H1 (cell line): ENCODE results near the gene OR51F2. TPM values are rescaled to one million over a fixed set of nuclear protein-coding genes. Genes with fewer than 3 reads are reported as not detected.

ENCODE experiments used
- CTCF ChIA-PET: fragments of 300-600 bp; sonication (Branson Sonifier 250); formaldehyde crosslinking; loops from one replicate; lab custom pipeline; 2021; ENCODE audit not compliant: partially characterized antibody; lab: Charles Lee
- POLR2A ChIA-PET: fragments of 300-600 bp; sonication (Branson Sonifier 250); formaldehyde crosslinking; loops from one replicate; lab custom pipeline; 2021; ENCODE audit warnings: inconsistent platforms; ENCODE audit not compliant: partially characterized antibody; lab: Charles Lee
- DNase-seq, 2 experiments: peaks; one replicate each; pipeline versions ENCODE4 v3.0.0 to v3.0.0-alpha.2; 2010 to 2022; ENCODE audit warnings: low spot score in 2 of 2, low read depth in 1 of 2, mixed read lengths in 1 of 2
- FAIRE-seq: peaks from 2 replicates; lab custom pipeline; 2011; peaks lifted over from hg19 to GRCh38; lab: Jason Lieb, UNC
- H2AFZ ChIP-seq: 2 replicates; pipeline ENCODE4 v1.8.1; 2012; ENCODE audit warnings: low read length, inconsistent platforms
- H2AK5ac ChIP-seq: 2 replicates; pipeline ENCODE4 v1.6.1; 2013; ENCODE audit warnings: low read depth, low read length
- H2BK120ac ChIP-seq: replicated peaks from 2 replicates; pipeline ENCODE3; 2013; ENCODE audit warnings: low read depth, low read length, inconsistent platforms
- H2BK12ac ChIP-seq: 2 replicates; pipeline ENCODE4 v1.6.1; 2013; ENCODE audit warnings: low read depth, low read length
- H2BK15ac ChIP-seq: 2 replicates; pipeline ENCODE4 v1.6.1; 2013; ENCODE audit warnings: low read length
- H2BK20ac ChIP-seq: 2 replicates; pipeline ENCODE4 v1.6.1; 2013; ENCODE audit warnings: low read length
- H2BK5ac ChIP-seq: 2 replicates; pipeline ENCODE4 v1.6.1; 2013; ENCODE audit warnings: low read depth, low read length
- H3K14ac ChIP-seq: 2 replicates; pipeline ENCODE4 v1.6.1; 2013; ENCODE audit warnings: inconsistent platforms; ENCODE audit not compliant: insufficient read length
- H3K18ac ChIP-seq: 2 replicates; pipeline ENCODE4 v1.6.1; 2013; ENCODE audit warnings: low read length; ENCODE audit errors: extremely low read depth
- H3K23ac ChIP-seq: 2 replicates; pipeline ENCODE4 v1.6.1; 2013; ENCODE audit warnings: inconsistent platforms; ENCODE audit not compliant: insufficient read length
- H3K23me2 ChIP-seq: 2 replicates; pipeline ENCODE4 v1.6.1; 2013; ENCODE audit warnings: low read depth, low read length
- H3K27ac ChIP-seq: 2 replicates; pipeline ENCODE4 v1.6.1; 2011; ENCODE audit warnings: low read depth, low read length, inconsistent platforms
- H3K27me3 ChIP-seq, 4 experiments: replicated peaks in 1 of 4; 1 replicate in 1 of 4; 2 replicates in 3 of 4; pipeline versions ENCODE4 v1.6.1 to v1.8.1; 2011 to 2013; ENCODE audit warnings: low read length in 3 of 4, mild to moderate bottlenecking in 3 of 4, inconsistent platforms in 2 of 4, mixed read lengths in 2 of 4, moderate library complexity in 1 of 4; ENCODE audit not compliant: control insufficient read depth in 3 of 4, insufficient read depth in 3 of 4; ENCODE audit errors: extremely low read depth in 1 of 4
- H3K36me3 ChIP-seq, 4 experiments: 2 replicates each; pipeline versions ENCODE4 v1.6.1 to v1.8.1; 2011 to 2013; ENCODE audit warnings: mild to moderate bottlenecking in 4 of 4, low read length in 3 of 4, moderate library complexity in 2 of 4, control low read depth in 1 of 4, inconsistent platforms in 1 of 4; ENCODE audit not compliant: insufficient read depth in 4 of 4, control insufficient read depth in 2 of 4
- H3K4ac ChIP-seq: replicated peaks from 2 replicates; pipeline ENCODE3; 2013; ENCODE audit warnings: low read length, low read depth, mixed read lengths, inconsistent platforms; ENCODE audit not compliant: insufficient read length
- H3K4me1 ChIP-seq, 4 experiments: replicated peaks in 1 of 4; 1 replicate in 1 of 4; 2 replicates in 3 of 4; pipeline versions ENCODE4 v1.6.1 to v1.8.1; 2011 to 2013; ENCODE audit warnings: low read length in 3 of 4, inconsistent platforms in 2 of 4, mixed read lengths in 1 of 4; ENCODE audit not compliant: insufficient read depth in 4 of 4, control insufficient read depth in 3 of 4
- H3K4me2 ChIP-seq, 2 experiments: 2 replicates each; pipeline versions ENCODE4 v1.6.1 to v1.8.1; 2011 to 2013; ENCODE audit warnings: low read depth in 2 of 2, low read length in 2 of 2, control low read depth in 1 of 2, inconsistent platforms in 1 of 2, mild to moderate bottlenecking in 1 of 2; ENCODE audit not compliant: insufficient read depth in 1 of 2
- H3K4me3 ChIP-seq, 4 experiments: fragments of 200-600, 300-600 bp in 1 of 4; sonication (generic), shearing (Covaris generic), sonication (Bioruptor Twin) in 1 of 4; 2 replicates each; pipeline versions ENCODE4 v1.5.1 to v1.8.1; 2011 to 2016; ENCODE audit warnings: low read length in 4 of 4, low read depth in 3 of 4, control low read depth in 2 of 4, inconsistent platforms in 2 of 4, mild to moderate bottlenecking in 2 of 4, mixed read lengths in 1 of 4, moderate library complexity in 1 of 4; ENCODE audit not compliant: insufficient read depth in 2 of 4; ENCODE audit errors: extremely low read depth in 1 of 4
- H3K56ac ChIP-seq: replicated peaks from 2 replicates; pipeline ENCODE3; 2013; ENCODE audit warnings: low read depth, mild to moderate bottlenecking, mixed read lengths, low read length, inconsistent platforms; ENCODE audit not compliant: insufficient read length
- H3K79me1 ChIP-seq: 2 replicates; pipeline ENCODE4 v1.6.1; 2013; ENCODE audit warnings: low read depth, low read length, control low read depth
- H3K79me2 ChIP-seq, 2 experiments: 2 replicates each; pipeline versions ENCODE4 v1.6.1 to v1.8.1; 2012 to 2013; ENCODE audit warnings: low read length in 2 of 2, mild to moderate bottlenecking in 2 of 2, inconsistent platforms in 1 of 2; ENCODE audit not compliant: insufficient read depth in 2 of 2, control insufficient read depth in 1 of 2
- H3K9ac ChIP-seq, 4 experiments: replicated peaks in 1 of 4; 1 replicate in 1 of 4; 2 replicates in 3 of 4; pipeline versions ENCODE4 v1.6.1 to v1.8.1; 2011 to 2013; ENCODE audit warnings: low read depth in 3 of 4, low read length in 3 of 4, control low read depth in 2 of 4, mild to moderate bottlenecking in 2 of 4, moderate library complexity in 2 of 4, inconsistent platforms in 1 of 4; ENCODE audit errors: extremely low read depth in 1 of 4
- H3K9me3 ChIP-seq, 2 experiments: 2 replicates each; pipeline versions ENCODE4 v1.6.1 to v1.8.1; 2012 to 2013; ENCODE audit warnings: mild to moderate bottlenecking in 2 of 2, moderate library complexity in 2 of 2, control low read depth in 1 of 2, inconsistent platforms in 1 of 2, low read depth in 1 of 2, low read length in 1 of 2, mixed read lengths in 1 of 2; ENCODE audit not compliant: insufficient read depth in 2 of 2
- H4K20me1 ChIP-seq, 2 experiments: replicated peaks in 1 of 2; 2 replicates each; pipeline versions ENCODE3 to v1.8.1; 2011 to 2013; ENCODE audit warnings: inconsistent platforms in 2 of 2, low read length in 2 of 2, mild to moderate bottlenecking in 1 of 2; ENCODE audit not compliant: insufficient read depth in 2 of 2, control insufficient read depth in 1 of 2
- H4K5ac ChIP-seq: 2 replicates; pipeline ENCODE4 v1.6.1; 2013; ENCODE audit warnings: low read length, low read depth, mixed read lengths, inconsistent platforms; ENCODE audit not compliant: insufficient read length
- H4K8ac ChIP-seq: 2 replicates; pipeline ENCODE4 v1.8.0; 2013; ENCODE audit warnings: mild to moderate bottlenecking, moderate library complexity, low read length, inconsistent platforms; ENCODE audit not compliant: insufficient read depth; ENCODE audit errors: extremely low read depth
- H4K91ac ChIP-seq: replicated peaks from 2 replicates; pipeline ENCODE3; 2013; ENCODE audit warnings: low read length, mixed read lengths, inconsistent platforms; ENCODE audit not compliant: insufficient read length
- ASH2L ChIP-seq: fragments of 200-600, 300-600 bp; sonication (generic); IDR thresholded peaks from one replicate; pipeline ENCODE4 v1.7.1; 2017; ENCODE audit warnings: low read length
- CBX8 ChIP-seq: fragments of 300-800, 300-1000 bp; sonication (generic); IDR thresholded peaks from 2 replicates; pipeline ENCODE4 v1.7.1; 2016; ENCODE audit warnings: low read depth, low read length, borderline replicate concordance
- FOSL1 ChIP-seq: IDR thresholded peaks from 2 replicates; pipeline ENCODE4 v1.6.1; 2011; ENCODE audit warnings: mild to moderate bottlenecking, low read depth, low read length, moderate library complexity; ENCODE audit not compliant: insufficient read depth
- HDAC2 ChIP-seq, 2 experiments: fragments of 300-600 bp in 1 of 2; sonication (generic) in 1 of 2; IDR thresholded peaks; 2 replicates each; pipeline ENCODE4 v1.6.1; 2011 to 2012; ENCODE audit warnings: low read depth in 2 of 2, low read length in 2 of 2, mild to moderate bottlenecking in 2 of 2, moderate library complexity in 2 of 2, borderline replicate concordance in 1 of 2, inconsistent platforms in 1 of 2
- JUND ChIP-seq: IDR thresholded peaks from 2 replicates; pipeline ENCODE4 v1.6.1; 2011; ENCODE audit warnings: mild to moderate bottlenecking, improper control_type of control experiment, low read length
- PHF8 ChIP-seq: fragments of 200-600 bp; sonication (generic); conservative IDR thresholded peaks from 2 replicates; pipeline ENCODE4 v1.7.1; 2012; ENCODE audit warnings: low read depth, mild to moderate bottlenecking, inconsistent platforms, low read length, moderate library complexity
- RAD21 ChIP-seq, 2 experiments: IDR thresholded peaks in 1 of 2; conservative IDR thresholded peaks in 1 of 2; 2 replicates each; pipeline ENCODE4 v1.6.1; 2011; ENCODE audit warnings: low read depth in 2 of 2, low read length in 2 of 2, improper control_type of control experiment in 1 of 2, inconsistent platforms in 1 of 2, mild to moderate bottlenecking in 1 of 2, moderate library complexity in 1 of 2
- SAP30 ChIP-seq: fragments of 300-600 bp; sonication (generic); IDR thresholded peaks from 2 replicates; pipeline ENCODE4 v1.7.1; 2012; ENCODE audit warnings: low read length, moderate library complexity, mild to moderate bottlenecking, inconsistent platforms; ENCODE audit not compliant: insufficient read depth, insufficient replicate concordance
- SP1 ChIP-seq: IDR thresholded peaks from 2 replicates; pipeline ENCODE4 v1.6.1; 2011; ENCODE audit warnings: low read depth, low read length
- SP2 ChIP-seq: IDR thresholded peaks from 2 replicates; pipeline ENCODE4 v1.6.1; 2012; ENCODE audit warnings: mild to moderate bottlenecking, low read length, inconsistent platforms
- YY1 ChIP-seq: IDR thresholded peaks from 2 replicates; pipeline ENCODE4 v1.6.1; 2011; ENCODE audit warnings: low read depth, mild to moderate bottlenecking, low read length
- WGBS, 2 experiments: shearing (Covaris generic) in 1 of 2; methylation state at CpG; one replicate each; pipeline versions ENCODE4 v1.1.6 to v1.1.7; 2013 to 2015; ENCODE audit warnings: low lambda C conversion rate in 2 of 2, mixed read lengths in 2 of 2, inconsistent platforms in 1 of 2, low coverage in 1 of 2, missing lambda C conversion rate in 1 of 2; ENCODE audit not compliant: insufficient replicate concordance in 2 of 2, insufficient coverage in 1 of 2, insufficient read length in 1 of 2; ENCODE audit errors: extremely low coverage in 1 of 2, missing lambda C conversion rate in 1 of 2; 5-methylcytosine and 5-hydroxymethylcytosine counted together
- polyA plus RNA-seq, 7 experiments: library from polyadenylated mRNA; depleted of rRNA in 3 of 7; stranded (reverse) in 5 of 7; unstranded in 2 of 7; fragments of >200 nt in 5 of 7; fragments of 200-250 nt in 2 of 7; gene quantifications; 1 replicate in 5 of 7; 2 replicates in 1 of 7; 4 replicates in 1 of 7; pipeline versions ENCODE4 v1.2.1 to v1.2.3, GENCODE V29; 2011 to 2013; ENCODE audit warnings: missing spikeins in 2 of 7, mixed read lengths in 2 of 7
- total RNA-seq: library from RNA; stranded (reverse); fragmentation: NEBNext Ultra II Directional; extraction: Animal tissue kit (Norgen Biotek cat#: 25700); gene quantifications from 2 replicates; pipeline ENCODE4 v1.2.1, GENCODE V29; 2021
- TF ChIP-seq, protein P1 (sequence below): IDR thresholded peaks from 2 replicates; pipeline ENCODE4 v1.6.1; 2012; ENCODE audit warnings: low read length, inconsistent platforms

The OR51F2 gene
- total and polyA plus RNA-seq, 2 of the 8 experiments (the other 6 are each of a cell fraction or from before 2014, with no cell fraction given), result 0.15 TPM; not detected in 1

DNA sequence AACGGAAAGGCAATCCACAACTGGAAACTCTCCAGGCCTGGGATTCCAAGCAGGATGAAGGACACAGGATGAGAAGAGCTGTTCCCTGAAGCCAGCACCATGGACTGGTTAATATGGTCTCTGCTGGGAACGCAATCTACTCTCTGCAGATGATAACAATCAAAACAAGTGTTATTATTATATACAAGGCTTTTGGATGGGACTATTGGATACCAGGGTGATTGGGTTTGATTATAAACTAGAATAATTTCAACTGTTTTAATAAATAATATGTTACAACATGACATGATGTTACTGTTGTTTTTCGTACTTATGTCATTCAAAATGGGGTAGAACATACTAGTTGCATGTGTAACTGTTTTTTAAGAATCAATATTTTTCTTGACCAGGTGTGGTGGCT, 16.8 kb upstream of the OR51F2 start, which contains the start of gene OR52R1:
TSS of gene OR52R1 (minus strand) at position 101 of the 400 bp plus-strand sequence. CDS start at position 101, 0 bp downstream.
- no peak within 1 kb of the TSS for H3K4me2 ChIP-seq
- H4K5ac ChIP-seq, result no peak within 1 kb of the TSS
- H4K20me1 ChIP-seq, result no peaks in the 10 kb centered on the region
- DNase-seq, result no peak
- H2BK12ac ChIP-seq, result no peak within 1 kb of the TSS
- no peak within 1 kb of the TSS for H2BK120ac ChIP-seq
- no peak within 1 kb of the TSS for H3K18ac ChIP-seq
- no peak for FAIRE-seq
- H4K8ac ChIP-seq, result no peak within 1 kb of the TSS
- no peak within 1 kb of the TSS for H3K27ac ChIP-seq
- H3K36me3 ChIP-seq, result no peaks in the 10 kb centered on the region
- WGBS, 2 experiments, result 95% methylated on average over 3 of the region's 3 CpGs; no CpG with 5 or more reads in 1 of the 2 experiments
- H3K79me1 ChIP-seq, result no peaks in the 10 kb centered on the region
- H3K79me2 ChIP-seq, result no peaks in the 10 kb centered on the region
- no peak within 1 kb of the TSS for H3K23ac ChIP-seq
- CTCF ChIA-PET, result no interaction called here
- H3K56ac ChIP-seq, result no peak within 1 kb of the TSS
- 0 out of 4 replicates have a peak, but pooled peaks cover 0 to 6% of the 10 kb centered on the region in 2 experiments for H3K9me3 ChIP-seq
- H3K4me1 ChIP-seq, result no peaks in the 10 kb centered on the region
- no peak within 1 kb of the TSS for H2BK15ac ChIP-seq
- no peak within 1 kb of the TSS for H3K4ac ChIP-seq
- H4K91ac ChIP-seq, result no peak within 1 kb of the TSS
- H3K27me3 ChIP-seq, result no peaks in the 10 kb centered on the region
- POLR2A ChIA-PET, result no interaction called here
- no peak within 1 kb of the TSS for H3K9ac ChIP-seq
- no peak within 1 kb of the TSS for H3K4me3 ChIP-seq
- no peak within 1 kb of the TSS for H2BK20ac ChIP-seq
- H3K14ac ChIP-seq, result no peak within 1 kb of the TSS
- H3K23me2 ChIP-seq, result no peaks in the 10 kb centered on the region
- H2AK5ac ChIP-seq, result no peak within 1 kb of the TSS
- H2BK5ac ChIP-seq, result no peak within 1 kb of the TSS
- no peak within 1 kb of the TSS for H2AFZ ChIP-seq
- TF ChIP-seq JUND (no peak), PHF8 (no peak), ASH2L (no peak), RAD21 (IDR thresholded peaks at IDR 0.05 in 1 of 2, conservative IDR thresholded peaks at IDR 0.05 in 1 of 2; ENCODE audit: low read depth in 2 of 2, low read length in 2 of 2) (no peak), HDAC2 (IDR thresholded peaks at IDR 0.05; ENCODE audit: borderline replicate concordance in 1 of 2, low read depth in 2 of 2, low read length in 2 of 2) (no peak), SP1 (no peak), YY1 (no peak), SP2 (no peak), CBX8 (no peak), SAP30 (no peak), FOSL1 (no peak)
- TF ChIP-seq, protein P1, sequence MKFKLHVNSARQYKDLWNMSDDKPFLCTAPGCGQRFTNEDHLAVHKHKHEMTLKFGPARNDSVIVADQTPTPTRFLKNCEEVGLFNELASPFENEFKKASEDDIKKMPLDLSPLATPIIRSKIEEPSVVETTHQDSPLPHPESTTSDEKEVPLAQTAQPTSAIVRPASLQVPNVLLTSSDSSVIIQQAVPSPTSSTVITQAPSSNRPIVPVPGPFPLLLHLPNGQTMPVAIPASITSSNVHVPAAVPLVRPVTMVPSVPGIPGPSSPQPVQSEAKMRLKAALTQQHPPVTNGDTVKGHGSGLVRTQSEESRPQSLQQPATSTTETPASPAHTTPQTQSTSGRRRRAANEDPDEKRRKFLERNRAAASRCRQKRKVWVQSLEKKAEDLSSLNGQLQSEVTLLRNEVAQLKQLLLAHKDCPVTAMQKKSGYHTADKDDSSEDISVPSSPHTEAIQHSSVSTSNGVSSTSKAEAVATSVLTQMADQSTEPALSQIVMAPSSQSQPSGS, result no peak
